ENCODE measurements around the gene RNF115.

GRCh38 chr1:145827966-145828365, 4.1 kb upstream of the RNF115 start:
- TF ChIP-seq CTCF (IDR thresholded peaks at IDR 0.05) (no peak), POLR2A (IDR thresholded peaks at IDR 0.05) (no peak), EP300 (IDR thresholded peaks at IDR 0.05) (no peak)

Measured in ovary (tissue), 3 donors.